Esophagus squamous epithelium (tissue), 5 donors: ENCODE results near the gene CAPN12. TPM values are rescaled to one million over a fixed set of nuclear protein-coding genes. Genes with fewer than 3 reads are reported as not detected.

Source experiments
- DNase-seq: peaks from one replicate; lab custom pipeline; 2025; lab: John Stamatoyannopoulos, UW
- H3K27ac ChIP-seq, 4 donors: fragments of 200-600 bp; sonication (generic); one replicate each; pipeline ENCODE4 v1.5.1; 2016 to 2019; ENCODE audit warnings: mild to moderate bottlenecking in 1 of 4
- H3K27me3 ChIP-seq, 4 donors: fragments of 200-600 bp; sonication (generic); 1 replicate in 3 of 4; 2 replicates in 1 of 4; pipeline versions ENCODE4 v1.5.1 to v1.6.0; 2017 to 2021; ENCODE audit warnings: antibody characterized with exemption in 1 of 4
- H3K36me3 ChIP-seq, 3 donors: fragments of 200-600 bp; sonication (generic); one replicate each; pipeline ENCODE4 v1.5.1; 2016 to 2019
- H3K4me1 ChIP-seq, 3 donors: fragments of 200-600 bp; sonication (generic); one replicate each; pipeline ENCODE4 v1.5.1; 2017 to 2019
- H3K4me3 ChIP-seq, 4 donors: fragments of 200-600 bp; sonication (generic); 1 replicate in 3 of 4; 2 replicates in 1 of 4; pipeline ENCODE4 v1.5.1; 2016 to 2019; ENCODE audit warnings: mild to moderate bottlenecking in 2 of 4, moderate library complexity in 1 of 4
- H3K9me3 ChIP-seq, 3 donors: fragments of 200-600 bp; sonication (generic); one replicate each; pipeline ENCODE4 v1.5.1; 2016 to 2019
- POLR2A ChIP-seq, 4 donors: fragments of 450-650 bp; IDR thresholded peaks; one replicate each; pipeline ENCODE4 v1.6.1; 2017; ENCODE audit warnings: antibody characterized with exemption in 4 of 4, mild to moderate bottlenecking in 4 of 4, moderate library complexity in 3 of 4
- WGBS, 2 donors: methylation state at CpG; one replicate each; pipeline ENCODE4 v1.1.5; 2018; 5-methylcytosine and 5-hydroxymethylcytosine counted together
- intact Hi-C: fragments of 100-400 bp; cut with DNase I; formaldehyde crosslinking; loops from one replicate; pipeline ENCODE4 v1.15.0; 2022
- total RNA-seq, 4 donors: library from RNA; depleted of rRNA; stranded (reverse); fragments of >200 nt; gene quantifications; one replicate each; pipeline ENCODE4 v1.1.0, GENCODE V29; 2016
- TF ChIP-seq, protein P1 (sequence below), 6 experiments: fragments of 450-650 bp in 4 of 6; fragments of 200-600 bp in 2 of 6; sonication (generic) in 2 of 6; IDR thresholded peaks; one replicate each; pipeline ENCODE4 v1.5.1; 2016 to 2019; ENCODE audit warnings: antibody characterized with exemption in 6 of 6, mild to moderate bottlenecking in 4 of 6, moderate library complexity in 4 of 6
- donor health status: DM: yes; HTN: yes; CAD: no.

CAPN12 gene
- total RNA-seq, 4 donors from 2014 or later: 1.5 to 4.2 (median 1.8) TPM

GRCh38 chr19:38733493-38734175 lies 10.6 kb downstream of the CAPN12 start:
- H3K4me3 ChIP-seq: no peak overlapping the region
- DNase-seq: no peak
- intact Hi-C loops: loop anchor here (10.0 kb wide), 1 partner anchor 101 kb away; the partner anchor contains the start of gene ECH1
- WGBS, 2 donors: 35 to 60% methylated on average over 1 to 4 of the region's 6 CpGs
- H3K27ac ChIP-seq: peak overlapping the region; percentile 77 to 92 (median 85)
- H3K36me3 ChIP-seq: peaks cover 16 to 37% (median 18%) of the 10 kb centered on the region in 3 donors
- no peaks in the 10 kb centered on the region for H3K9me3 ChIP-seq
- no peaks in the 10 kb centered on the region for H3K27me3 ChIP-seq
- peaks cover 27 to 79% (median 36%) of the 10 kb centered on the region in 3 donors for H3K4me1 ChIP-seq
- no peak for TF ChIP-seq POLR2A (IDR thresholded peaks at IDR 0.05)
- TF ChIP-seq, protein P1, sequence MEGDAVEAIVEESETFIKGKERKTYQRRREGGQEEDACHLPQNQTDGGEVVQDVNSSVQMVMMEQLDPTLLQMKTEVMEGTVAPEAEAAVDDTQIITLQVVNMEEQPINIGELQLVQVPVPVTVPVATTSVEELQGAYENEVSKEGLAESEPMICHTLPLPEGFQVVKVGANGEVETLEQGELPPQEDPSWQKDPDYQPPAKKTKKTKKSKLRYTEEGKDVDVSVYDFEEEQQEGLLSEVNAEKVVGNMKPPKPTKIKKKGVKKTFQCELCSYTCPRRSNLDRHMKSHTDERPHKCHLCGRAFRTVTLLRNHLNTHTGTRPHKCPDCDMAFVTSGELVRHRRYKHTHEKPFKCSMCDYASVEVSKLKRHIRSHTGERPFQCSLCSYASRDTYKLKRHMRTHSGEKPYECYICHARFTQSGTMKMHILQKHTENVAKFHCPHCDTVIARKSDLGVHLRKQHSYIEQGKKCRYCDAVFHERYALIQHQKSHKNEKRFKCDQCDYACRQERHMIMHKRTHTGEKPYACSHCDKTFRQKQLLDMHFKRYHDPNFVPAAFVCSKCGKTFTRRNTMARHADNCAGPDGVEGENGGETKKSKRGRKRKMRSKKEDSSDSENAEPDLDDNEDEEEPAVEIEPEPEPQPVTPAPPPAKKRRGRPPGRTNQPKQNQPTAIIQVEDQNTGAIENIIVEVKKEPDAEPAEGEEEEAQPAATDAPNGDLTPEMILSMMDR (IDR thresholded peaks at IDR 0.05): no peak

DNA sequence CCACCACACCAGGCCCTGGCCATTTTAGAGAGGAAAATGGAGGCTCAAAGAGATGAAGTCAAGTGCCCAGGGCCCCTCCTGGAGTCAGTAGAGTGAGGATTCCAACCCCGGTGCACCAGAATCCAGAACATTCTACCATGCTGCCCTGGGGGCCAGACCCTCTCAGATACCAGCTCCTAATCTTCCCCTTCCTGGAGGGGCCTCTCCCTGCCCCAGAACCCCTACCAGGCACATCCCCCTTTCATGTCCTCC lies 11.1 kb downstream of the CAPN12 start:
- H3K9me3 ChIP-seq: no peaks in the 10 kb centered on the region
- intact Hi-C loops: loop anchor here (10.0 kb wide), 1 partner anchor 102 kb away; the partner anchor contains the start of gene ECH1
- peaks cover 27 to 81% (median 36%) of the 10 kb centered on the region in 3 donors for H3K4me1 ChIP-seq
- 75 to 92% methylated on average over 1 of the region's 1 CpG for WGBS, 2 donors
- H3K27me3 ChIP-seq: no peaks in the 10 kb centered on the region
- H3K36me3 ChIP-seq: peaks cover 19 to 41% (median 20%) of the 10 kb centered on the region in 3 donors
- no peak overlapping the region for H3K4me3 ChIP-seq
- H3K27ac ChIP-seq: peak overlapping the region; percentile 77 to 92 (median 85)
- TF ChIP-seq POLR2A (IDR thresholded peaks at IDR 0.05): no peak
- TF ChIP-seq, protein P1 (IDR thresholded peaks at IDR 0.05): no peak
- no peak for DNase-seq

DNA sequence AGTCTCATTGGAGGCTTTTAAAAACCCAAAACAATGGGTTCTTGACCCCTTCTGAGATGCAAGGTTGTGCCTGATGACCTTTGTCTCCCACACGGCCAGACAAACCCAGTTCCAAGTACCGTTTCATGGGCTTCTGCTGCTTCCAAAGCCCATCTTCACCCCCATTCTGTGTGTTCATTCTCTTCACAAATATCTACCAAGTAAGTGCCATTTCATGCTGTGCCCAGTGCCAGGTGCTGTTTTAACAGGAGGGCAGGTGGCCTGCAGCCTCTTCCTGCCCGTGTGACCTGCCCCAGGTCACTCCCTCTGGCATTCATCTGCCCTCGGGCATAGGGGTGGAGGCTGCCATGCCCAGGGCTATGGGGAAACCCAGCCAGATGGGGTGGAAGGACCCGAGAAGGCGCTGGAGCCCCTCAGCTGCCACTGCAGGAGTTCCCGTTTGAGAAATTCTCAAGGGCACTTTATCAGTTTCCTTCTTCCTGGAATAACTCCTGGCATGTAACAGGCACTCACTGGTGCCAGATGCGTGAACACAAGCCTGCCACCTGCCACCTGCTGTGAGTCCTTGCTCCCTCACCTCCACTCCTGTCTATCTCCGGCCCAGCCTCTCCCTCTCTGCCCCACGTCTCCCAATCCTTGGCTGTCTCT lies 12.5 kb downstream of the CAPN12 start:
- intact Hi-C loops: loop anchor here (10.0 kb wide), 1 partner anchor 103 kb away; the partner anchor contains the start of gene ECH1
- Histone ChIP-seq H3K4me1 (peaks cover 30 to 85% (median 33%) of the 10 kb centered on the region in 3 donors), H3K36me3 (peaks cover 33 to 55% (median 34%) of the 10 kb centered on the region in 3 donors), H3K9me3 (no peaks in the 10 kb centered on the region), H3K27me3 (no peaks in the 10 kb centered on the region), H3K27ac (peak overlapping the region; percentile 27 to 88 (median 66)), H3K4me3 (no peak overlapping the region)
- TF ChIP-seq POLR2A (IDR thresholded peaks at IDR 0.05): no peak
- TF ChIP-seq, protein P1 (IDR thresholded peaks at IDR 0.05): no peak
- DNase-seq: no peak
- WGBS, 2 donors: 48 to 53% methylated on average over 7 to 8 of the region's 10 CpGs

DNA sequence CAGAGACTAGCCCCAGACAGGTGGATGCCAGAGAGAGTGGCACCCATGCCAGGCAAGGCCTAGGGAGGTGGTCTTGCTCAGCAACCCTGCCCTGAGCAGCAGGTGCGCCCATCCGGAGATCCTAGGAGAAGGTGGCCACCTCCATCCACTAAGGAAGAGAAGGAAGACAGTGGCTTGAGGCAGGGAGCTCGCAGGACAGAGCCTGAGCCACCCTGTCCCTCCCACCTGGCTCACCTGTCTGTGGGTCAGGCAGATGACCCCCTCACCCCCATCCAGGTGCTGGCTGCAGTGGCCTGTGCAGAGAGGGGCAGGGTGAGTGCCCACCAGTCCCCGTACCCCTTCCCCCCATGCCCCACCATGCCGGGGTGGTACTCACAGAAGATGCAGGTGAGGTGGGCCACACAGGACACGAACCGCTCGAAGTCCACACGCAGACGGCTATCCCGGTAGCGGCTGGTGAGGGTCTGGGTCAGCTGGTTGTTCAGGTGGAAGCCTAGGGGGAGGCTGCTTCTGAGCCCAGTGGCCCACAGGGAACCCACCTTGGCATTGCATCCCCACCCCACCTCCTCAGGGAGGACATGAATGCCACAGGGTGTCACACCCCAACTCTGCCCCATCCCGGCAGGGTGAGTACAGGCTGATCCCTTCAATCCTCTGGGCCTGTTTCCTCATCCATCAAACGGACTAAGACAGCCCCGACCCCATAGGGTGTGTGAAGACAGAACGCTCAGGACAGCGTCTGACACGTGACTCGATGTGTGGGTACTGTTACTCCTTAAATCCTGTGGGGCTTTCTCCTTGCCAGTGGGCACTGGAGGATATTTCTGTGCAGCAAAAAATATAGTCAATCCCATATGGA lies 13.3 kb downstream of the CAPN12 start:
- DNase-seq: no peak
- TF ChIP-seq, protein P1 (IDR thresholded peaks at IDR 0.05): no peak
- TF ChIP-seq POLR2A (IDR thresholded peaks at IDR 0.05): no peak
- H3K36me3 ChIP-seq: peaks cover 37 to 63% (median 39%) of the 10 kb centered on the region in 3 donors
- no peaks in the 10 kb centered on the region for H3K9me3 ChIP-seq
- no peak overlapping the region for H3K4me3 ChIP-seq
- H3K4me1 ChIP-seq: peaks cover 22 to 85% (median 25%) of the 10 kb centered on the region in 3 donors
- 53 to 84% methylated on average over 5 to 12 of the region's 19 CpGs for WGBS, 2 donors
- peak overlapping the region in 3 of 4 donors; percentile 56 to 88 (median 77) for H3K27ac ChIP-seq
- intact Hi-C loops: loop anchor here (10.0 kb wide), 1 partner anchor 104 kb away; the partner anchor contains the start of gene ECH1
- no peaks in the 10 kb centered on the region for H3K27me3 ChIP-seq
